Retina (tissue), 1 donor: Measurements from ENCODE around the gene PRSS48.
"Not testable (repeated sequence)": the region's sequence is repeated elsewhere in the genome, so short reads cannot be mapped to it uniquely, and the experiment has no call there.

Experiments
- DNase-seq: peaks from one replicate; pipeline ENCODE4 v3.0.0-alpha.2; 2016

The PRSS48 gene

GRCh38 chr4:151276787-151277562, at the start of gene PRSS48:
Gene PRSS48, plus strand, starts transcription at chr4:151277161. Its CDS starts 12 bp downstream, at chr4:151277173.
- peak; percentile 67 for DNase-seq

DNA sequence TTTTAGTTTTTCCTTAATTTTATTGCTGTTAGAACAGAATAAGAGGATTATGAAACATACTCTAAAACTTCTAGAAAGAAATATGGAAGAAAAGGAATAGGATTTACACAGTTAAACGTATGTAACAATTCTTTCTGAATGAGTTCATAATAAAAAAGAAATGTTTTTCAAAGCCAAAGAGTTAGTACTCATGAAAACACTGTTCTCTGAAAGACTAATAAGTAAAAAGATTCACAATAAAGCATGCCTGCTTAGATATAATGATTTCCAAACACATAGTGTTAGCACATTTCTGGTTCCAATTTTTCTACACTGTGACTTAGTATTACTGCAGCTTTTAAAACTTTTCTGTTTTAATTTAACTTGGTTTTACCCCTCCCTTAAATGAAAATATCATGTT, 49.8 kb upstream of the PRSS48 start:
- DNase-seq, result no peak

DNA sequence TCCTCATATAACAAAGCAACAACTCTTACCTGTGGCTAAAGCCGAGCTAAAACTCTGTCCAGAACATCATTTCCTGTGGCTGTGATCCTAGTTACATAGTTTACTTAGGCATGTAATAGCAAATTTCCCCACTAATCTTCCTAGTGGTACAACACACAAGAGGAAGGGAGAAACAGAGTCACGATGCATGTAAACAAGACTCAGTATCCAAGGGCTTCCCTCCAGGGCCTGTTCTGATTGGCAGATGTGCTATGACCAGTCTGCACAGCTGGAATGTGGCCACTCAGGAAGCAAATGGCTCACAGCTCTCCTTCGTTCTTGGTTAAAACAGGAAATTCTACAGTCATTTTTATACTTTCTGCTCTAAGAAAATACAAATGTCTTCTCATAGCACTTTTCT, 49.2 kb upstream of the PRSS48 start:
- DNase-seq, result no peak

- no peak for DNase-seq
Measured at GRCh38 chr4:151228189-151229119, 48.5 kb upstream of the PRSS48 start.

- DNase-seq, result no peak
Measured at GRCh38 chr4:151231915-151232595, 44.9 kb upstream of the PRSS48 start.

- no peak for DNase-seq
Measured at GRCh38 chr4:151233600-151233999, 43.4 kb upstream of the PRSS48 start.

DNA sequence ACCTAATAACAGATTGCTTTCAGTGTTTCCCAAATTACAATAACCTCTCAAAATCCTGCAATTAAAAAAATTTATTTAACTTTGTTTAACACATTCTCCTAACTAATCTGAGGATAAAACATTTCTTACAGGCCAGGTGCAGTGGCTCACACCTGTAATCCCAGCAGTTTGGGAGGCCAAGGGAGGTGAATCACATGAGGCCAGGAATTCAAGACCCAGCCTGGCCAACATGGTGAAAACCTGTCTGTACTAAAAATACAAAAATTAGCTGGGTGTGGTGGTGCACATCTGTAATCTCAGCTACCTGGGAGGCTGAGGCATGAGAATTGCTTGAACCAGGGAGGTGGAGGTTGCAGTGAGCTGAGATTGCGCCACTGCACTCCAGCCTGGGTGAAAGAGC, 41.6 kb upstream of the PRSS48 start:
- not testable (repeated sequence) for DNase-seq

DNA sequence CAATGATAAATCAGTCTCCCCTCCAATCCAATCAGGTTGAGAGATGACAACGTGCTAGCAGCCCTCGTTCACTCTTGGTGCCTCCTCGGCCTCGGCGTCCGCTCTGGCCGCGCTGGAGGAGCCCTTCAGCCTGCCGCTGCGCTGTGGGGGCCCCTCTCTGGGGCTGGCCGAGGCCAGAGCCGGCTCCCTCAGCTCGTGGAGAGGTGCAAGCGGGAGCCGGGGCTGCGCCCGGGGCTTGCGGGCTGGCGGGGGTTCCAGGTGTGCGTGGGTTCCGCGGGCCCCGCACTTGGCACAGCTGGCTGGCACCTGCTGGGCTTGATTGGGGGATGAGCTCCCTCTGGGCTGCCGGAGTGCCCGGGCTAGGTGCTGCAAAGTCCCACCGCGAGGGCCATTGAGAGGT, 40.9 kb upstream of the PRSS48 start:
- no peak for DNase-seq

DNA sequence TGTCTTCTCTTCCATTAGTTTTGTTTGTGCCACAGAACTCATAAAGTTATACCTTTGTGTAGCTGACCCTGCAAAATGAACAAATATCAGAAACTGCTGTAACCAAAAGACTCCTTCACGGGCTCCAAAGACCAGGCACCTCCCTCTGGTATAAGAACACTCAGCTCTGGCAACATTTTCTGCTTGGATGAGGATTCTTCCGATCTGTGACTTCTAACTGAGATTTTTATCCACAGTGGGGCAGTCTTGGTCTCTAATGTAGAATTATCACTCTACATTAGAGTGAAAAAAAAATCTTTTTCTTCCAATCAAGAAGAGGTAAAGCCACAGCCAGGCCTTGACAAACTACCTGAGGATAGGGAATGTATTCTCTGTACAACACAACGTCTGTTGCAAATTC, 38.5 kb upstream of the PRSS48 start:
- DNase-seq, result peak; percentile 20

DNA sequence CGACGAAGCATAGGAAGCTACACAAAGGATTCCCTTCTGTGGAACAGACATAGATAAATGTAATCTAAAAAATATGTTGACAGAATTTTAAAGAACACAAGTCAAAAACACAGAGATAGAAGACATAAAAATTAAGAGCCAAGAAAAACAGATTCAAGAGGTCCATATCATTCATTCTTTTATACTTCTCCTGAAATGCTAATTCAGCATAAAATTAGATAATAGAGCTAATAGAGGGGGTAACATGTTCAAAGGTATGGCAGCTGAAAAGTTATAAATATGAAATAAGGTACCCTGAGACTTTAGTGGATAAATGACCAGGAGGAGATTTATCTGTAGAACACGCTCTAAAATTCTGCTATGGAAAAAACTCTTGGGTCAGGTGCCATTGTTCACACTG, 37.4 kb upstream of the PRSS48 start:
- no peak for DNase-seq

- no peak for DNase-seq
Measured at GRCh38 chr4:151242305-151242704, 34.7 kb upstream of the PRSS48 start.

GRCh38 chr4:151246742-151247141, 30.2 kb upstream of the PRSS48 start:
- DNase-seq, result no peak

- no peak for DNase-seq
Measured at GRCh38 chr4:151247395-151247794, 29.6 kb upstream of the PRSS48 start.

- no peak for DNase-seq
Measured at GRCh38 chr4:151248519-151248918, 28.4 kb upstream of the PRSS48 start.

DNA sequence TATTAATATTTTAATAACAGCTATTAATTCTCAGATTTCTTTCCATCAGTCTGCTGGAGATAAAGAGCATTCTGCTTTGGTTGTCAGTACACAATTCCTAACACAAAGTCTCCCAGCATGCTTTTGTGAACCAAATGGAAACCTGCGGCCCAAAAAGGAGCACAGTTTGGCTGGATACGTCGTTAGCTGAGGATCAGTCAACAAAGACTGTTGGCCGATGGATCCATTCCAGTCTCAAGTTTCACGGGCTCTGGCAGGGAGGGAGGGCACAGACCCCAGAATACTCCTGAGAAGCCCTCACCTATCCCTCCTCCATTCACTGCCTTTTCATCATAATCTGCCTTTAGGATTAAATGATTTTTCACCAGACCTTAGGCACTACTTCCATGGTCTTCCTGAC, 26.3 kb upstream of the PRSS48 start:
- DNase-seq, result no peak

- no peak for DNase-seq
Measured at GRCh38 chr4:151251603-151252304, 25.2 kb upstream of the PRSS48 start.

- not testable (repeated sequence) for DNase-seq
Measured at GRCh38 chr4:151255226-151255625, 21.7 kb upstream of the PRSS48 start.

- not testable (repeated sequence) for DNase-seq
Measured at GRCh38 chr4:151255680-151256079, 21.3 kb upstream of the PRSS48 start.

DNA sequence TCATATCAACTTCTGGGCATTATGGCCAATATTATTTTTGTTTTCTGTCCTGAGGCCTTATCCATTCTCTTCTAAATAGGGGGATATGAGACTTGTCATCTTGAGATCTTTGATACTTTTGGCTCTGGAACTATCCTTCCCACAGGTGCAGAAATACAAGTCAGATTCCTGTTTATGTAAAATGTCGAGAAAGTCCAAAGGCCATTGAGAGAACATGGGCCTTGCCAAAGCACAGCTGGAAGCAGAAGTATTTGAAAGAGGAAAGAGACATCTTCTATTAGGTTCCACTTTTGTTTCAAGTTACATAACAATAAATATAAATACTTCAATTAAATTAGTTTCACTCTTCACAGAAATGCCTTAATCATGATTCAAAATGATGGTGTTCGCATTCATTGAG, 20.8 kb upstream of the PRSS48 start:
- no peak for DNase-seq

DNA sequence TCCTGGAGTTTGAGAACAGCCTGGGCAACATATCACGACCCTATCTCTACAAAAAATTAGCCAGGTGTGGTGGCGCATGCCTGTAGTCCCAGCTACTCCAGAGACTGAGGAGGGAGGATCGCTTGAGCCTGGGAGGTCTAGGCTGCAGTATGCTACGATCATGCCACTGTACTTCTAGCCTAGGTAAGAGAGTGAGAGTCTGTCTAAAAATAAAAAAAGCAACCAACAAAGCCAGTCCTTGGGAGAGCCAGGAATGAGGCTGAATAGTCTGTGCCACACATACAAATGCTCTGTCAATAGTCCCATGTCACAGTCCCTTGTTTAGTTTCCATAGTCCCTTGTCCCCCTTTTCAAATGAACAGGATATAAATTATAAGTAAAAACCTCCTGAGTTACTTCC, 19.3 kb upstream of the PRSS48 start:
- DNase-seq, result no peak

DNA sequence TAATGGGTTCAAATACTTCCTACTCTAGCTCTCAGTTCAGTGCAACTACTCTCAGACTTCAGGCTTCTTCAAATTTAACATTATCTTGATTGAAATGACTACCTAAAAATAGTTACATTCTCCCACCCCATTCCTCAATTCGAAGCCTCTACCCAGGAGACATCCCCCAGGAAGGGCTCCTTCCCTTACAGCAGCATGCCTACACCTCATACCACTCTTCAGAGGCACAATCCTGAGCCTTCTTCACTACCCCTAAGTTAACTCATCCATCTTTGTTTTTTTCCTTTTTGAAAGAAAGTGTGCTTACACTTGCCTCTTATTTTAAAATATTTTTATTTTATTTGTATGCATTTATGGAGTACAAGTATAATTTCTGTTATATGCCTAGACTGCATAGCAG, 17.2 kb upstream of the PRSS48 start:
- DNase-seq, result no peak

- no peak for DNase-seq
Measured at GRCh38 chr4:151260526-151260925, 16.4 kb upstream of the PRSS48 start.

DNA sequence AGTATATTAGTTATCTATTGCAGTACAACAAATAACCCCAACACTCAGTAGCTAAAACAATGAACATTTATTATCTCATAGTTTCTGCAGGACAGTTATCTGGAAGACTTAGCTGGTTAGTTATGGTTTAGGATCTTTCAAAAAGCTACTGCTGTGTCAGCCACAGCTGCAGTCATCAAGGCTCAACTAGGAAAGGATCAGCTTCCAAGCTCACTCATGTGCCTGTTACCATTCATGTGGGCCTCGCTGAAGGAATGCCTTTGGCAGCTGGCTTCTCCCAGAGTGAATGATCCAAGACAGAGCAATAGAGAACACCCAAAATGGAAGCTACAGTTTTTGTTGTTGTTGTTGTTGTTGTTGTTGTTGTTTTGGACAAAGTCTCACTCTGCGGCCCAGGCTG, 13.5 kb upstream of the PRSS48 start:
- no peak for DNase-seq
